Type B pancreatic cell (in vitro differentiated cells): Measurements from ENCODE around the gene HOXC6. TPM values are rescaled to one million over a fixed set of nuclear protein-coding genes. Genes with fewer than 3 reads are reported as not detected.

Experiments
- DNase-seq: peaks from one replicate; pipeline ENCODE4 v3.0.0; 2021; ENCODE audit warnings: mixed read lengths; ENCODE audit not compliant: unreplicated experiment; ENCODE audit errors: extremely low spot score
- H3K27ac Mint-ChIP-seq: 2 replicates; pipeline ENCODE4 v1.8.0; 2021; ENCODE audit warnings: mild to moderate bottlenecking, mixed read lengths
- H3K27me3 Mint-ChIP-seq: 2 replicates; pipeline ENCODE4 v1.8.0; 2021; ENCODE audit warnings: mixed read lengths
- H3K36me3 Mint-ChIP-seq: 2 replicates; pipeline ENCODE4 v1.8.0; 2021; ENCODE audit warnings: mixed read lengths
- H3K4me1 Mint-ChIP-seq: one replicate; pipeline ENCODE4 v1.8.0; 2021; ENCODE audit warnings: mixed read lengths; ENCODE audit not compliant: unreplicated experiment
- H3K4me3 Mint-ChIP-seq: 2 replicates; pipeline ENCODE4 v1.8.0; 2021; ENCODE audit warnings: mild to moderate bottlenecking, mixed read lengths
- H3K9me3 Mint-ChIP-seq: 2 replicates; pipeline ENCODE4 v1.8.0; 2021; ENCODE audit warnings: mixed read lengths
- total RNA-seq: library from RNA; stranded (reverse); gene quantifications from 2 replicates; pipeline ENCODE4 v1.2.1, GENCODE V29; 2021; ENCODE audit warnings: low replicate concordance
- TF ChIP-seq, protein P1 (sequence below): fragments of 200-600 bp; sonication (generic); conservative IDR thresholded peaks from 2 replicates; pipeline ENCODE4 v1.5.0; 2021; ENCODE audit warnings: antibody characterized with exemption, mild to moderate bottlenecking

The HOXC6 gene
- total RNA-seq, 1 donor from 2014 or later = 23.0 TPM

DNA sequence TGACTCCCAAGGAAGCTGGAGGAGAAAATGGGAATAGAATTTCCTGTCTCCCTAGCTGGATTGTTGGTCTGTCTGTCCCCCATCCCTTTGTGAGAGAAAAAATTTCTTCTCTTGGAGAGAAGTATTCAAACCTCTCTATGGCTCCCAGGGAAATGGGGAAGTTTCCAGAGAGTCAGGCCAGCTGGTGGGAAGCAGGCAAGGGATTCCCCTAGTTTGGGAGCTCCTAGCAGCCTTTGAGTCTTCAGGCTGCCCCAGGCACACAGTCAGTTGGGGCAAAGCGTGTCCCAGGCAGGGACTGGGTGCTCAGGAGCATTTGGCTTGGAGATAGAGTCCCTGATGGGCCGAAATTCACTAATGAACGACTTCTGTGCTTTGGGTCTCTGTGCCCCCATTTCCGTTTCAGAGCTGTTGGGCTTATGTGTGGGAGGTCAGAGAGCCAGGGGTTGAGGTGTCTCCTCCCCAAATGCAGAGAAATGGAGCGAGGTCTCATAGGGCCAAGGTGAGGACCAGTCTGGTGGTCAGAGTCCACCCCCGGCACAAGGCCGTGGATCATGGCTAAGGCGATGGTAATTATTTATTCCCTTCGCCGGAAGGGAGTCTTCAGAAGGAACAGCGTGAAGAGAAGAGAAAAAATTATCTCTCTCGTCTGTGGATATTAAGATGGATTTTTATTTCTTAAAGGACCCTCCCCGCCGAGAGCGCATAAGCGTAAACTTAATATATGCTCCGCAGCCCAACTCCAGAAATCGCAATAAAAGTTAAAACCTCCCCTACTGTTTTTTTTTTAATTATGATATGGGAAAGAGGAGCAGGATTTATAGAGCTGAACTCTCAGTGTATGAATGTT is 34.9 kb upstream of the HOXC6 start:
- H3K36me3 Mint-ChIP-seq = no peaks in the 10 kb centered on the region
- DNase-seq = no peak
- H3K27me3 Mint-ChIP-seq = peaks cover 100% of the 10 kb centered on the region
- H3K27ac Mint-ChIP-seq = peak overlapping the region; percentile 54
- peaks cover 19% of the 10 kb centered on the region for H3K4me1 Mint-ChIP-seq
- TF ChIP-seq, protein P1, sequence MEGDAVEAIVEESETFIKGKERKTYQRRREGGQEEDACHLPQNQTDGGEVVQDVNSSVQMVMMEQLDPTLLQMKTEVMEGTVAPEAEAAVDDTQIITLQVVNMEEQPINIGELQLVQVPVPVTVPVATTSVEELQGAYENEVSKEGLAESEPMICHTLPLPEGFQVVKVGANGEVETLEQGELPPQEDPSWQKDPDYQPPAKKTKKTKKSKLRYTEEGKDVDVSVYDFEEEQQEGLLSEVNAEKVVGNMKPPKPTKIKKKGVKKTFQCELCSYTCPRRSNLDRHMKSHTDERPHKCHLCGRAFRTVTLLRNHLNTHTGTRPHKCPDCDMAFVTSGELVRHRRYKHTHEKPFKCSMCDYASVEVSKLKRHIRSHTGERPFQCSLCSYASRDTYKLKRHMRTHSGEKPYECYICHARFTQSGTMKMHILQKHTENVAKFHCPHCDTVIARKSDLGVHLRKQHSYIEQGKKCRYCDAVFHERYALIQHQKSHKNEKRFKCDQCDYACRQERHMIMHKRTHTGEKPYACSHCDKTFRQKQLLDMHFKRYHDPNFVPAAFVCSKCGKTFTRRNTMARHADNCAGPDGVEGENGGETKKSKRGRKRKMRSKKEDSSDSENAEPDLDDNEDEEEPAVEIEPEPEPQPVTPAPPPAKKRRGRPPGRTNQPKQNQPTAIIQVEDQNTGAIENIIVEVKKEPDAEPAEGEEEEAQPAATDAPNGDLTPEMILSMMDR = no peak
- no peaks in the 10 kb centered on the region for H3K9me3 Mint-ChIP-seq
- peak overlapping the region; percentile 79 for H3K4me3 Mint-ChIP-seq

DNA sequence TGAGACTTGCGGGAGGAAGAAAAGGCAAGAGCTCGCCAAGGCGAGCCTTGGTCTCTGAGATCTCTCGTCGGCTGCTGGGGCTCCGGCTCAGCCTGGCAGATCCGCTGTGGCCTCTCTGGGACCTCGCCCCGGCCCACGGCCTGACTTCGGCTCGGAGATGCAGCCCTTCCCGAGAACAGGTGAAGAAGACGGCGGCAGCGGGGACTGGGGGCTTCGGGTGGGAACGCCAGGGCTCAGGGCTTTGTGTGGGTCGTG is 34.3 kb upstream of the HOXC6 start:
- Mint-ChIP-seq H3K9me3 (no peaks in the 10 kb centered on the region), H3K27me3 (peaks cover 100% of the 10 kb centered on the region), H3K36me3 (no peaks in the 10 kb centered on the region), H3K4me1 (peaks cover 19% of the 10 kb centered on the region), H3K27ac (peak overlapping the region; percentile 54), H3K4me3 (peak overlapping the region; percentile 79)
- no peak for DNase-seq
- TF ChIP-seq, protein P1 = no peak

DNA sequence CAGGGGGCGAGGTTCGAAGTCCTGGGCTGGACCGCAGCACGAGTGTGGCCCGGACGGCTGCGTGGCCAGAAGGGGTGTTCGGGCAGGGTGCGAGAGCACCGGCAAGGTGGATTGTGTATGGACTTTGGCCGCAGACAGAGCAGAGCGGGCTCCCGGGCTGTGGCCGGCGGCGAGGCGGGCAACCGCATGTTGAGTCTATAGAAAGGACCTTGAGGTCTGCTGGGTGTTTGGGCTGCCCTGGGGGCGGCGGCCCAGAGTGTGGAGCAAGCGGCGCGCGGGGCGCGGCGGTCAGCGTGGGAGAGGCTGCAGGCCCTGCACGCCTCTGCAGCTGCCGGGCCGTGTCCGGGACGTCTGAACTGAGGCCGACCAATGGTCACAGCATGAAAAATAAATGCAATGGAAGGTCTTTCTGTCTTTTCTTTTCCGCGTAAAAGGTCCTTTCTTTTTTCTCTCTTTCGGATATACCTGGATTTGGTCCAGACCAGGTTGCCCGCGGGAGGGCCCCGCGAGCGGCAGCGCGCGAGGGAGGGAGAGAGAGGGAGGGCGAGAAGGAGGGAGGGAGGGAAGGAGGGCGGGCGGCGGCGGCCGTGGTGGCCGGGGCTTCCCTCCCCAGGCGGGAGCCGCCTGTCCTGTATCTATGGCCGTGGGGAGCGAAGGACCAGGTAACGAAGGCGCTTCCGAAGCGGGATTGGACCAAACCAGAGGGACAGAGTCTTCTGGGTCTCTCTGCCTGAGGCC is 33.8 kb upstream of the HOXC6 start:
- peaks cover 100% of the 10 kb centered on the region for H3K27me3 Mint-ChIP-seq

DNA sequence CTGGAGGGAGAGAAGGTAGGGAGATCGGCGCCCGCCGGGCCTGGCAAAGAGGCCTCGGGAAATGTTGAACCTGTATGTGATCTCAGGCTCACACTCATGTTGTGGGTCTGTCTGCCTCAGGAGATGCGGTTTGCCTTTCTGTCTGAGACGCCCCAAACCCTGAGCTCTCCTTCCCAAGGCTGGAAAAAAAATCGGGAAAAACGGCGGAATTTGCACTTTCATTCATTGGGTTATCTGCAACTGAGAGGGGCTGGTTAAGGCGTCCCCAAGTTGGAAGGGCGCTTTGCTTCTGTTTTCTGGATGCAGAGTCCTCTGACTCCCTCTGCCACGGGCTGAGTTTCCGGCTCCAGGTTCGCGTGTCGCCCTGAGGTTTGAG is 33.2 kb upstream of the HOXC6 start:
- no peak for DNase-seq
- Mint-ChIP-seq H3K4me1 (peaks cover 11% of the 10 kb centered on the region), H3K36me3 (no peaks in the 10 kb centered on the region), H3K9me3 (no peaks in the 10 kb centered on the region), H3K27ac (peak overlapping the region; percentile 28), H3K4me3 (peak overlapping the region; percentile 66), H3K27me3 (peaks cover 100% of the 10 kb centered on the region)
- TF ChIP-seq, protein P1 = no peak

More for the DNA sequence above, 33.8 kb upstream of the HOXC6 start:
- Mint-ChIP-seq H3K4me3 (peak overlapping the region; percentile 79), H3K27ac (peak overlapping the region; percentile 54), H3K9me3 (no peaks in the 10 kb centered on the region), H3K36me3 (no peaks in the 10 kb centered on the region), H3K4me1 (peaks cover 14% of the 10 kb centered on the region)
- no peak for DNase-seq
- TF ChIP-seq, protein P1 = no peak

DNA sequence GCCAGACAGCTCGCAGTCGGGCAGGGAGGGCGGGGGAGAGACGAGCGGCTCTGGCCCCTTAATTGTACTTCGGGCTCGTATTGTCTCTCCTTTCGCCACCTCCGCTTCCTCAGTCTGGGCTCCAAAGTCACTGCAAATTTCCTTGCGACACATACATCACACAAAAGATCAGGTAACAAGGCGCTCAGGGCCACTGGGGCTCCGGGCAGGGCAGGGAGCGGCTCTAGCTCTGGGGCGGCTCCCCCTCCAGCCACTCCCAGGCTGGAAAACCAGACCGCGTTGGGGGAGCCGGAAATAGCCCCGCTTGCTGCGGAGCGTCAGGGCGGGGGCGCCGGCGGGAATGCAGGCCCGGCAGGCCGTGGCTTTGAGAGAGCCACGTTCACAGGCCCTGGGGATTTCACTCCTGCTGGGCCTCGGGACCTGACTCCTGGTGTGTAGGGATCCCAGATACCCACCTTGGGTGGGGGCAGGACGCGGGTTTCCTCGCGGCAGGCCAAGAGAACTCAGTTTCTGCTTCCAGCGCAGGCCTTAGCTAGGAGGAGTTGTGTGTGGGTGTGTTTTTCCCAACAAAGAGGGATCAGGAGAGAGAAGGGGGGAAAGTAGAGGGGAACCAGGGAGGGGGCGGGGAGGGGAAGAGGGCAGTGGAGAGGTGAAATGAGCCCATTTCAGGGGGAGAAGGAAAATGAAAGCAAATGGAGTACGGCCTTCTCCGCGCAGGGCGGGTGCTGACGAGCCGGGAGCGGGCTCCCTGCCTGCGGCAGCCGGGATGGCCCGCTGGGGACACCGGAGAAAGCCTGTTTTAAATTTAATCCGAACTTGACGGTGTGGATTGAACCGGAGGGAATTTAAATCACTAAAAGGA is 32.6 kb upstream of the HOXC6 start:
- H3K27me3 Mint-ChIP-seq = peaks cover 100% of the 10 kb centered on the region
- H3K9me3 Mint-ChIP-seq = no peaks in the 10 kb centered on the region
- H3K27ac Mint-ChIP-seq = peak overlapping the region; percentile 28
- H3K36me3 Mint-ChIP-seq = no peaks in the 10 kb centered on the region
- TF ChIP-seq, protein P1 = no peak
- peaks cover 11% of the 10 kb centered on the region for H3K4me1 Mint-ChIP-seq
- DNase-seq = no peak
- H3K4me3 Mint-ChIP-seq = peak overlapping the region; percentile 76
